HG03354 (cell line): ENCODE data around the gene SNX32.

Experiments
- ATAC-seq: cut with Tn5 transposase; IDR thresholded peaks from one replicate; pipeline ENCODE4 v1.9.1; 2021; ENCODE audit warnings: mild to moderate bottlenecking; ENCODE audit not compliant: unreplicated experiment, poor library complexity, severe bottlenecking

SNX32 gene

GRCh38 chr11:65796726-65797601 lies 36.8 kb upstream of the SNX32 start:
- ATAC-seq = no peak

GRCh38 chr11:65797711-65798110 lies 36.1 kb upstream of the SNX32 start:
- no peak for ATAC-seq

DNA sequence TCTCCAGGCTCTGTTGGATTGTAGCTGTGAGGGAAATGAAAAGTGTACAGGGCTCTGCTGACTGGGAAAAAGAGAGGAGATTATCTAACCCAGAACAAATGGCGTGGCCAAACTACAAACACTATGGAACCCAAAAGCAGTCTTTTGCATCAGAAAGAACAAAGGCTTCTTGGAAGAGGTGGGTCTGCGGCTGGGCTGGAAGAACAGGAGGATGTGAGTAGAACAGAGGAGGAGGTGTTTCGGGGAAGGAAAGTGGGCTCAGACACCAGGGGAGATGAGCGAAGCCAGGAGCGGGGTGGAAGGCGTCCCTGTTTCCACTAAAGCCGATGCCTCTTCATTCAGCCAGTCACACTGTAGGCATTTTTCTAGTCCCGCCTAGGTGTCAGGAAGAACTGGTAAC lies 34.9 kb upstream of the SNX32 start:
- ATAC-seq = no peak

GRCh38 chr11:65801153-65801987 lies 32.4 kb upstream of the SNX32 start:
- no peak for ATAC-seq

DNA sequence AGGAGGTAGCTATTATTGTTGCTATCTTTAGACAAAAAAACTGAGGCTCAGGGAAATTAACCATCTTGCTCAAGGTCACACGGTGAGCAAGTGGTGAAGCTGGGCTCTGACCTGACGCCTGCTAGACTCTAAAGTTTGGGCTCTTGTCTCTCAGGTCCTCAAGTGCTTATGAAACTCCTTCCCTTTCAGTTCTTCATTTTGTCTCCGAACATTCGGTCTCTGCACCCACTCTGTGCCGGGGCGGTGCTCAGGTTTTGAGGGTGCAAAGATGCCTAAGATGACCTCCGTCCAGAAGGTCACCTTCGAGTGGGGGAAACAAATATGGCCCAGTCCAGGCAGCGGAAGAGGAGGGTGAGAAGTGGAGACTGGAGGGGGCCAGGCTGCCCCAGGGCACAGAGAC lies 30.9 kb upstream of the SNX32 start:
- no peak for ATAC-seq

GRCh38 chr11:65803797-65804492 lies 29.8 kb upstream of the SNX32 start:
- no peak for ATAC-seq

DNA sequence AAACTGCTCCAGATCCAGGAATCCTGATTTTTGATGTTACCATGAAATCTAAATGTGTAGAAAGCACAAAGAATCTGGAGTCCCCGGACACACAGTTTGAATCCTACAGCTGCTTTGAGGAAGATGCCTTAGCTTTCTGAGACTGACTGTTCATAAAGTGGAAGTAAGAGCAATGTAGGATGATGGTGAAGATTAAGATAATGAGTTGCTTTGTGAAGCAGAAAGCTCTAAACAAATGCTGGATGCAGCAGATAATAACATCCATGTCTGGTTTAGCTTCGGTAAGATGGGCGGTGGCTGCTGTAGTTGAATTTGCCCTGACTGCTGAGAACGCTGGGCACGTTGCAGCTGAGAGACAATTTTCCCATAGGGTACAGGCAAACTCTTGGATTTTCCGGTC lies 26.8 kb upstream of the SNX32 start:
- ATAC-seq = no peak

DNA sequence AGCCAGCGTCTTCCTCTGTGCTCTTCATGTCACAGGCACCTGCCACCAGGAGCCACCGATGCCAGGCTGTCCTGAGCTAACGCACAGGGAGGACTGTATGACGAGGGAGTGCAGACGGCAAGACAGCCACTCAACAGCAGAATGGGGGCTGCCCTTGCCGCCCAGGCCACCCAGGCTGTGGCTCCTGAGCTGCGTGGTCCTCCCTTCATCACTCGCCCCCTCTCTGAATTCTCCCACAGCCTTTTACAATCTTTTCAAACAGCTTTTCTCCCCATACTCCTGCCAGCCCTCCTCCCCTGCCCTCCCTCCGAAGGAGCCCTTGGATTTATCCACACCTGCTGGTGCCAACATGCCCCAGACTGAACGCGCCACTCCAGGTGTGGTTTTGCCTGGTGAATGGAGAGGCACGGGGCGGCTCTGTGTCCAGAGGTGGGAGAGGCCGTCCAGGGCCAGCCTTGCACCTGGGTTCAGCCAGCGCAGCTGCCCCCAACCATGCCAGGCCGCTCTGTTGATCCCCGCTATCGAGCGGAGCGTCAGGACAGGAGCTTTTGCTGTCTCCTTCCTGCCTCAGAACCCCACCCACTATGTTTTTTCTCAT lies 24.9 kb upstream of the SNX32 start:
- no peak for ATAC-seq

GRCh38 chr11:65809496-65809895 lies 24.3 kb upstream of the SNX32 start:
- ATAC-seq = no peak

GRCh38 chr11:65810046-65810868 lies 23.5 kb upstream of the SNX32 start:
- ATAC-seq = no peak

DNA sequence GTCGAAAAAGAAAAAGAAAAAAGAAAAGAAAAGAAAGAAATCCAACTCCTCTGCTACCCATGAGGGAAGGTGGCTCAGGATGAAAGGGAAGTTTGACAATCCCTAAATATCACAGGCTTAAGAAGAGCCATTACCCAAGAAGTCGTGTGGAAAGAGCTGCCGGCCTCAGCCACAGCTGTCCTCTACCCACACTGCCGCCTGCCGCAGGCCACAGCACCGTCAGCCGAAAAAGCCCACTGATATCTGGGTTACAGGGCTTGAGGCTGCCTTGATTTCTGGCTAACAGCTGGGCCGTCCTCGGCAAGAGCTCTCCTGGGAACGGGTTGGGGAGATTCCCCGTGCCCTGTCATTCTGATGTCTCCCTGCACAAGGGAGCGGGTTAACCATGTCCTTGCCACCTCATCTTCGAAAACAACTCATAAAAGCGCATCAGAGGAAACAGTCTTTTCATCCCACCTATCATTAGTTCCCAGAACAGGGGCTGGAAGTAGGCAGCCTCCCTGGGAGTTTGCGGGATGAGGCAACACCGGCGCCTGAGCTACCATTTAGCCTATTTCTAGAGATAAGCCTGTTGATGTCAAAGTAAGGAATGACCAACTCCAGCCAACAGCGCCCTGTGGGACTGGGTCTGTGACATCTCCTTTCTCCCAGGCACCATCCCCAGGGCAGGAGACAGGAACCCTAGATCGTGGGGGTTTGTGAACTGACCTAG lies 21.8 kb upstream of the SNX32 start:
- no peak for ATAC-seq

GRCh38 chr11:65814131-65814985 lies 19.4 kb upstream of the SNX32 start:
- no peak for ATAC-seq

- no peak for ATAC-seq
Measured at GRCh38 chr11:65814986-65815565, 18.7 kb upstream of the SNX32 start.

GRCh38 chr11:65816696-65817095 lies 17.1 kb upstream of the SNX32 start:
- no peak for ATAC-seq

- no peak for ATAC-seq
Measured at GRCh38 chr11:65817312-65817834, 16.4 kb upstream of the SNX32 start.

GRCh38 chr11:65817835-65818680 lies 15.7 kb upstream of the SNX32 start:
- peak; percentile 90 for ATAC-seq
